H1 (cell line): ENCODE measurements around the gene NEK9. TPM values are rescaled to one million over a fixed set of nuclear protein-coding genes. Genes with fewer than 3 reads are reported as not detected.
"Not testable (repeated sequence)": the region's sequence is repeated elsewhere in the genome, so short reads cannot be mapped to it uniquely, and the experiment has no call there.

ENCODE experiments used
- CTCF ChIA-PET: fragments of 300-600 bp; sonication (Branson Sonifier 250); formaldehyde crosslinking; loops from one replicate; lab custom pipeline; 2021; ENCODE audit not compliant: partially characterized antibody; lab: Charles Lee
- POLR2A ChIA-PET: fragments of 300-600 bp; sonication (Branson Sonifier 250); formaldehyde crosslinking; loops from one replicate; lab custom pipeline; 2021; ENCODE audit warnings: inconsistent platforms; ENCODE audit not compliant: partially characterized antibody; lab: Charles Lee
- DNase-seq, 2 experiments: peaks; one replicate each; pipeline versions ENCODE4 v3.0.0 to v3.0.0-alpha.2; 2010 to 2022; ENCODE audit warnings: low spot score in 2 of 2, low read depth in 1 of 2, mixed read lengths in 1 of 2
- FAIRE-seq: peaks from 2 replicates; lab custom pipeline; 2011; peaks lifted over from hg19 to GRCh38; lab: Jason Lieb, UNC
- H2AFZ ChIP-seq: 2 replicates; pipeline ENCODE4 v1.8.1; 2012; ENCODE audit warnings: low read length, inconsistent platforms
- H2AK5ac ChIP-seq: 2 replicates; pipeline ENCODE4 v1.6.1; 2013; ENCODE audit warnings: low read depth, low read length
- H2BK120ac ChIP-seq: replicated peaks from 2 replicates; pipeline ENCODE3; 2013; ENCODE audit warnings: low read depth, low read length, inconsistent platforms
- H2BK12ac ChIP-seq: 2 replicates; pipeline ENCODE4 v1.6.1; 2013; ENCODE audit warnings: low read depth, low read length
- H2BK15ac ChIP-seq: 2 replicates; pipeline ENCODE4 v1.6.1; 2013; ENCODE audit warnings: low read length
- H2BK20ac ChIP-seq: 2 replicates; pipeline ENCODE4 v1.6.1; 2013; ENCODE audit warnings: low read length
- H2BK5ac ChIP-seq: 2 replicates; pipeline ENCODE4 v1.6.1; 2013; ENCODE audit warnings: low read depth, low read length
- H3K14ac ChIP-seq: 2 replicates; pipeline ENCODE4 v1.6.1; 2013; ENCODE audit warnings: inconsistent platforms; ENCODE audit not compliant: insufficient read length
- H3K18ac ChIP-seq: 2 replicates; pipeline ENCODE4 v1.6.1; 2013; ENCODE audit warnings: low read length; ENCODE audit errors: extremely low read depth
- H3K23ac ChIP-seq: 2 replicates; pipeline ENCODE4 v1.6.1; 2013; ENCODE audit warnings: inconsistent platforms; ENCODE audit not compliant: insufficient read length
- H3K23me2 ChIP-seq: 2 replicates; pipeline ENCODE4 v1.6.1; 2013; ENCODE audit warnings: low read depth, low read length
- H3K27ac ChIP-seq: 2 replicates; pipeline ENCODE4 v1.6.1; 2011; ENCODE audit warnings: low read depth, low read length, inconsistent platforms
- H3K27me3 ChIP-seq, 4 experiments: replicated peaks in 1 of 4; 1 replicate in 1 of 4; 2 replicates in 3 of 4; pipeline versions ENCODE4 v1.6.1 to v1.8.1; 2011 to 2013; ENCODE audit warnings: low read length in 3 of 4, mild to moderate bottlenecking in 3 of 4, inconsistent platforms in 2 of 4, mixed read lengths in 2 of 4, moderate library complexity in 1 of 4; ENCODE audit not compliant: control insufficient read depth in 3 of 4, insufficient read depth in 3 of 4; ENCODE audit errors: extremely low read depth in 1 of 4
- H3K36me3 ChIP-seq, 4 experiments: 2 replicates each; pipeline versions ENCODE4 v1.6.1 to v1.8.1; 2011 to 2013; ENCODE audit warnings: mild to moderate bottlenecking in 4 of 4, low read length in 3 of 4, moderate library complexity in 2 of 4, control low read depth in 1 of 4, inconsistent platforms in 1 of 4; ENCODE audit not compliant: insufficient read depth in 4 of 4, control insufficient read depth in 2 of 4
- H3K4ac ChIP-seq: replicated peaks from 2 replicates; pipeline ENCODE3; 2013; ENCODE audit warnings: low read length, low read depth, mixed read lengths, inconsistent platforms; ENCODE audit not compliant: insufficient read length
- H3K4me1 ChIP-seq, 4 experiments: replicated peaks in 1 of 4; 1 replicate in 1 of 4; 2 replicates in 3 of 4; pipeline versions ENCODE4 v1.6.1 to v1.8.1; 2011 to 2013; ENCODE audit warnings: low read length in 3 of 4, inconsistent platforms in 2 of 4, mixed read lengths in 1 of 4; ENCODE audit not compliant: insufficient read depth in 4 of 4, control insufficient read depth in 3 of 4
- H3K4me2 ChIP-seq, 2 experiments: 2 replicates each; pipeline versions ENCODE4 v1.6.1 to v1.8.1; 2011 to 2013; ENCODE audit warnings: low read depth in 2 of 2, low read length in 2 of 2, control low read depth in 1 of 2, inconsistent platforms in 1 of 2, mild to moderate bottlenecking in 1 of 2; ENCODE audit not compliant: insufficient read depth in 1 of 2
- H3K4me3 ChIP-seq, 4 experiments: fragments of 200-600, 300-600 bp in 1 of 4; sonication (generic), shearing (Covaris generic), sonication (Bioruptor Twin) in 1 of 4; 2 replicates each; pipeline versions ENCODE4 v1.5.1 to v1.8.1; 2011 to 2016; ENCODE audit warnings: low read length in 4 of 4, low read depth in 3 of 4, control low read depth in 2 of 4, inconsistent platforms in 2 of 4, mild to moderate bottlenecking in 2 of 4, mixed read lengths in 1 of 4, moderate library complexity in 1 of 4; ENCODE audit not compliant: insufficient read depth in 2 of 4; ENCODE audit errors: extremely low read depth in 1 of 4
- H3K56ac ChIP-seq: replicated peaks from 2 replicates; pipeline ENCODE3; 2013; ENCODE audit warnings: low read depth, mild to moderate bottlenecking, mixed read lengths, low read length, inconsistent platforms; ENCODE audit not compliant: insufficient read length
- H3K79me1 ChIP-seq: 2 replicates; pipeline ENCODE4 v1.6.1; 2013; ENCODE audit warnings: low read depth, low read length, control low read depth
- H3K79me2 ChIP-seq, 2 experiments: 2 replicates each; pipeline versions ENCODE4 v1.6.1 to v1.8.1; 2012 to 2013; ENCODE audit warnings: low read length in 2 of 2, mild to moderate bottlenecking in 2 of 2, inconsistent platforms in 1 of 2; ENCODE audit not compliant: insufficient read depth in 2 of 2, control insufficient read depth in 1 of 2
- H3K9ac ChIP-seq, 4 experiments: replicated peaks in 1 of 4; 1 replicate in 1 of 4; 2 replicates in 3 of 4; pipeline versions ENCODE4 v1.6.1 to v1.8.1; 2011 to 2013; ENCODE audit warnings: low read depth in 3 of 4, low read length in 3 of 4, control low read depth in 2 of 4, mild to moderate bottlenecking in 2 of 4, moderate library complexity in 2 of 4, inconsistent platforms in 1 of 4; ENCODE audit errors: extremely low read depth in 1 of 4
- H3K9me3 ChIP-seq, 2 experiments: 2 replicates each; pipeline versions ENCODE4 v1.6.1 to v1.8.1; 2012 to 2013; ENCODE audit warnings: mild to moderate bottlenecking in 2 of 2, moderate library complexity in 2 of 2, control low read depth in 1 of 2, inconsistent platforms in 1 of 2, low read depth in 1 of 2, low read length in 1 of 2, mixed read lengths in 1 of 2; ENCODE audit not compliant: insufficient read depth in 2 of 2
- H4K20me1 ChIP-seq, 2 experiments: replicated peaks in 1 of 2; 2 replicates each; pipeline versions ENCODE3 to v1.8.1; 2011 to 2013; ENCODE audit warnings: inconsistent platforms in 2 of 2, low read length in 2 of 2, mild to moderate bottlenecking in 1 of 2; ENCODE audit not compliant: insufficient read depth in 2 of 2, control insufficient read depth in 1 of 2
- H4K5ac ChIP-seq: 2 replicates; pipeline ENCODE4 v1.6.1; 2013; ENCODE audit warnings: low read length, low read depth, mixed read lengths, inconsistent platforms; ENCODE audit not compliant: insufficient read length
- H4K8ac ChIP-seq: 2 replicates; pipeline ENCODE4 v1.8.0; 2013; ENCODE audit warnings: mild to moderate bottlenecking, moderate library complexity, low read length, inconsistent platforms; ENCODE audit not compliant: insufficient read depth; ENCODE audit errors: extremely low read depth
- H4K91ac ChIP-seq: replicated peaks from 2 replicates; pipeline ENCODE3; 2013; ENCODE audit warnings: low read length, mixed read lengths, inconsistent platforms; ENCODE audit not compliant: insufficient read length
- ZNF274 ChIP-seq: IDR thresholded peaks from 2 replicates; pipeline ENCODE4 v1.7.0; 2012; ENCODE audit warnings: low read length, borderline replicate concordance; ENCODE audit errors: extremely low read depth
- WGBS, 2 experiments: shearing (Covaris generic) in 1 of 2; methylation state at CpG; one replicate each; pipeline versions ENCODE4 v1.1.6 to v1.1.7; 2013 to 2015; ENCODE audit warnings: low lambda C conversion rate in 2 of 2, mixed read lengths in 2 of 2, inconsistent platforms in 1 of 2, low coverage in 1 of 2, missing lambda C conversion rate in 1 of 2; ENCODE audit not compliant: insufficient replicate concordance in 2 of 2, insufficient coverage in 1 of 2, insufficient read length in 1 of 2; ENCODE audit errors: extremely low coverage in 1 of 2, missing lambda C conversion rate in 1 of 2; 5-methylcytosine and 5-hydroxymethylcytosine counted together
- polyA plus RNA-seq, 7 experiments: library from polyadenylated mRNA; depleted of rRNA in 3 of 7; stranded (reverse) in 5 of 7; unstranded in 2 of 7; fragments of >200 nt in 5 of 7; fragments of 200-250 nt in 2 of 7; gene quantifications; 1 replicate in 5 of 7; 2 replicates in 1 of 7; 4 replicates in 1 of 7; pipeline versions ENCODE4 v1.2.1 to v1.2.3, GENCODE V29; 2011 to 2013; ENCODE audit warnings: missing spikeins in 2 of 7, mixed read lengths in 2 of 7
- total RNA-seq: library from RNA; stranded (reverse); fragmentation: NEBNext Ultra II Directional; extraction: Animal tissue kit (Norgen Biotek cat#: 25700); gene quantifications from 2 replicates; pipeline ENCODE4 v1.2.1, GENCODE V29; 2021

NEK9 gene
- total and polyA plus RNA-seq, 2 of the 8 experiments (the other 6 are each of a cell fraction or from before 2014, with no cell fraction given) = 16.0 to 43.6 TPM

GRCh38 chr14:75068294-75069120, 58.3 kb downstream of the NEK9 start (continued):
- no peak for TF ChIP-seq ZNF274

GRCh38 chr14:75067765-75068164, 59.1 kb downstream of the NEK9 start:
- H3K9me3 ChIP-seq, H3K36me3 ChIP-seq, DNase-seq, H3K27ac ChIP-seq, H3K14ac ChIP-seq, H2AFZ ChIP-seq, H2BK20ac ChIP-seq, H3K4me1 ChIP-seq, H3K4ac ChIP-seq, H3K27me3 ChIP-seq, H2AK5ac ChIP-seq, H3K9ac ChIP-seq, H3K23ac ChIP-seq, H4K91ac ChIP-seq, H2BK120ac ChIP-seq, H3K79me1 ChIP-seq, H4K8ac ChIP-seq, H4K5ac ChIP-seq, H2BK15ac ChIP-seq, FAIRE-seq, H2BK12ac ChIP-seq, H4K20me1 ChIP-seq, H3K18ac ChIP-seq, H3K56ac ChIP-seq, H2BK5ac ChIP-seq: not testable (repeated sequence)
- peaks cover 14% of the 10 kb centered on the region for H3K23me2 ChIP-seq
- peaks cover 0 to 17% of the 10 kb centered on the region in 2 experiments; a peak in 2 of 4 replicates for H3K79me2 ChIP-seq
- WGBS, 2 experiments = 79% methylated on average over 4 of the region's 4 CpGs; no CpG with 5 or more reads in 1 of the 2 experiments
- H3K4me2 ChIP-seq = peak overlapping the region in 1 of 2 experiments; percentile 60; a peak in 3 of 4 replicates
- ChIA-PET CTCF (interaction anchor here (0.9 to 5.6 kb wide), 5 partner anchors 11 to 162 kb away, joined by 3 to 39 read pairs (median 4); no protein-coding TSS in a partner anchor), POLR2A (interaction anchor here (0.6 to 3.9 kb wide), 6 partner anchors 11 to 208 kb away, joined by 3 to 22 read pairs (median 4); partner anchors contain the start of gene MLH3)
- H3K4me3 ChIP-seq = peak overlapping the region in 2 of 4 experiments; percentile 80 to 90; a peak in 2 of 8 replicates
